WTC11 (cell line): ENCODE data around the gene AGAP1. TPM values are rescaled to one million over a fixed set of nuclear protein-coding genes. Genes with fewer than 3 reads are reported as not detected.

ENCODE experiments used
- ATAC-seq: fragments of 200-7000 bp; cut with Tn5 transposase; 2 replicates; pipeline ENCODE4 v1.10.0; 2021; ENCODE audit warnings: mild to moderate bottlenecking, moderate library complexity
- CTCF ChIA-PET: fragments of 300-600 bp; sonication (Branson Sonifier 250); formaldehyde crosslinking; loops from one replicate; lab custom pipeline; 2021; ENCODE audit warnings: antibody characterized with exemption; lab: Charles Lee
- POLR2A ChIA-PET: fragments of 350-600 bp; sonication (Branson Sonifier 250); formaldehyde crosslinking; loops from one replicate; lab custom pipeline; 2021; ENCODE audit warnings: antibody characterized with exemption; lab: Charles Lee
- DNase-seq: peaks from one replicate; pipeline ENCODE4 v3.0.0; 2021; ENCODE audit warnings: low spot score
- H3K27ac Mint-ChIP-seq: 2 replicates; pipeline ENCODE4 v1.8.0; 2021; ENCODE audit warnings: mixed read lengths
- H3K27me3 Mint-ChIP-seq: 2 replicates; pipeline ENCODE4 v1.8.0; 2021; ENCODE audit warnings: low read depth, mild to moderate bottlenecking, moderate library complexity, mixed read lengths
- H3K36me3 Mint-ChIP-seq: 2 replicates; pipeline ENCODE4 v1.8.0; 2021; ENCODE audit warnings: mixed read lengths
- H3K4me1 Mint-ChIP-seq: 2 replicates; pipeline ENCODE4 v1.8.0; 2022; ENCODE audit warnings: mixed read lengths
- H3K4me3 Mint-ChIP-seq: 2 replicates; pipeline ENCODE4 v1.8.0; 2021; ENCODE audit warnings: mild to moderate bottlenecking, moderate library complexity, mixed read lengths
- H3K9me3 Mint-ChIP-seq: 2 replicates; pipeline ENCODE4 v1.8.0; 2021; ENCODE audit warnings: mixed read lengths
- CTCF ChIP-seq: fragments of 200-600 bp; IDR thresholded peaks from 2 replicates; pipeline ENCODE4 v1.8.0; 2022; ENCODE audit warnings: antibody characterized with exemption
- E2F5 ChIP-seq: sonication (generic); formaldehyde crosslinking; IDR thresholded peaks from 2 replicates; pipeline ENCODE4 v1.8.1; 2022; ENCODE audit warnings: mild to moderate bottlenecking, moderate library complexity, missing genetic modification reagents
- EMX1 ChIP-seq: fragments of 250-450 bp; sonication (Bioruptor Pico); IDR thresholded peaks from 2 replicates; pipeline ENCODE4 v1.8.0; 2021; ENCODE audit warnings: mild to moderate bottlenecking
- ESRRA ChIP-seq: sonication (generic); formaldehyde crosslinking; IDR thresholded peaks from 2 replicates; pipeline ENCODE4 v1.8.1; 2022; ENCODE audit warnings: mild to moderate bottlenecking, missing genetic modification reagents, borderline replicate concordance
- GTF2I ChIP-seq: fragments of 250-450 bp; sonication (Bioruptor Pico); conservative IDR thresholded peaks from 2 replicates; pipeline ENCODE4 v1.4.0; 2021; ENCODE audit warnings: mild to moderate bottlenecking
- JAZF1 ChIP-seq: fragments of 250-450 bp; sonication (Bioruptor Pico); IDR thresholded peaks from 2 replicates; pipeline ENCODE4 v1.9.0; 2021; ENCODE audit warnings: moderate library complexity, mild to moderate bottlenecking, inconsistent platforms
- NFATC4 ChIP-seq: fragments of 250-450 bp; sonication (Bioruptor Pico); IDR thresholded peaks from 2 replicates; pipeline ENCODE4 v1.9.0; 2021; ENCODE audit warnings: mild to moderate bottlenecking
- NR1H2 ChIP-seq: sonication (generic); formaldehyde crosslinking; IDR thresholded peaks from 2 replicates; pipeline ENCODE4 v1.9.0; 2021; ENCODE audit warnings: mild to moderate bottlenecking, moderate library complexity, missing genetic modification reagents
- NR3C1 ChIP-seq: sonication (generic); formaldehyde crosslinking; conservative IDR thresholded peaks from 2 replicates; pipeline ENCODE4 v1.8.1; 2023; ENCODE audit warnings: low read depth, mild to moderate bottlenecking, missing genetic modification reagents
- PRRX2 ChIP-seq: fragments of 250-450 bp; sonication (Bioruptor Pico); IDR thresholded peaks from 2 replicates; pipeline ENCODE4 v1.8.0; 2021; ENCODE audit warnings: mild to moderate bottlenecking
- TEAD1 ChIP-seq: sonication (generic); formaldehyde crosslinking; IDR thresholded peaks from 2 replicates; pipeline ENCODE4 v1.8.0; 2022; ENCODE audit warnings: mild to moderate bottlenecking, missing genetic modification reagents
- USF2 ChIP-seq: sonication (generic); formaldehyde crosslinking; IDR thresholded peaks from 2 replicates; pipeline ENCODE4 v1.8.1; 2023; ENCODE audit warnings: mild to moderate bottlenecking, missing genetic modification reagents, moderate library complexity
- ZNF219 ChIP-seq: sonication (generic); formaldehyde crosslinking; IDR thresholded peaks from 2 replicates; pipeline ENCODE4 v1.8.0; 2023; ENCODE audit warnings: missing genetic modification reagents, mild to moderate bottlenecking, borderline replicate concordance
- ZNF232 ChIP-seq: sonication (generic); formaldehyde crosslinking; IDR thresholded peaks from 2 replicates; pipeline ENCODE4 v1.8.0; 2022; ENCODE audit warnings: mild to moderate bottlenecking, missing genetic modification reagents
- total RNA-seq: library from RNA; stranded (reverse); gene quantifications from 3 replicates; pipeline ENCODE4 v1.2.3, GENCODE V29; 2021
- TF ChIP-seq, protein P1 (sequence below): sonication (generic); formaldehyde crosslinking; IDR thresholded peaks from 2 replicates; pipeline ENCODE4 v1.8.0; 2023; ENCODE audit warnings: missing genetic modification reagents, mild to moderate bottlenecking, borderline replicate concordance
- TF ChIP-seq, protein P2 (sequence below): sonication (generic); formaldehyde crosslinking; IDR thresholded peaks from 2 replicates; pipeline ENCODE4 v1.8.1; 2023; ENCODE audit warnings: mild to moderate bottlenecking, missing genetic modification reagents, borderline replicate concordance

Gene AGAP1
- total RNA-seq, 1 experiment from 2014 or later = 49.3 TPM

DNA sequence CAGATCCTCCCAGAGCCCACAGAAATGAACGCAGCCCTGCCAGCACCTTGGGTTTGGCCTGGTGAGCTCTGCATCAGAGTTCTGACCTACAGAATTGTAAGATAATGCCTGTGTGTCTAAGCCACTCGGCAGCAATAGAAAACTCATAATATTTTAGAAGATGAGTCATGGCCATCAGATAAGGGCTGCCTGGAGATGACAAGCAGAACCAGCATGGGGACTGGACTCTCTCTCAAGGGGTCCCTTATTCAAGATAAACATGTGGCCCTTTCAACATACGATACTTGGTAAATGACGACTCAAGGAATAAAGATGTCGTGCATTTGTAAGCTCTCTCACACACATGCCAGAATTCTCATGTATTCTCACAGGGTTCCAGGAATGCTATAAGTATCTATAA, 8.5 kb upstream of the AGAP1 start:
- TF ChIP-seq, protein P1, sequence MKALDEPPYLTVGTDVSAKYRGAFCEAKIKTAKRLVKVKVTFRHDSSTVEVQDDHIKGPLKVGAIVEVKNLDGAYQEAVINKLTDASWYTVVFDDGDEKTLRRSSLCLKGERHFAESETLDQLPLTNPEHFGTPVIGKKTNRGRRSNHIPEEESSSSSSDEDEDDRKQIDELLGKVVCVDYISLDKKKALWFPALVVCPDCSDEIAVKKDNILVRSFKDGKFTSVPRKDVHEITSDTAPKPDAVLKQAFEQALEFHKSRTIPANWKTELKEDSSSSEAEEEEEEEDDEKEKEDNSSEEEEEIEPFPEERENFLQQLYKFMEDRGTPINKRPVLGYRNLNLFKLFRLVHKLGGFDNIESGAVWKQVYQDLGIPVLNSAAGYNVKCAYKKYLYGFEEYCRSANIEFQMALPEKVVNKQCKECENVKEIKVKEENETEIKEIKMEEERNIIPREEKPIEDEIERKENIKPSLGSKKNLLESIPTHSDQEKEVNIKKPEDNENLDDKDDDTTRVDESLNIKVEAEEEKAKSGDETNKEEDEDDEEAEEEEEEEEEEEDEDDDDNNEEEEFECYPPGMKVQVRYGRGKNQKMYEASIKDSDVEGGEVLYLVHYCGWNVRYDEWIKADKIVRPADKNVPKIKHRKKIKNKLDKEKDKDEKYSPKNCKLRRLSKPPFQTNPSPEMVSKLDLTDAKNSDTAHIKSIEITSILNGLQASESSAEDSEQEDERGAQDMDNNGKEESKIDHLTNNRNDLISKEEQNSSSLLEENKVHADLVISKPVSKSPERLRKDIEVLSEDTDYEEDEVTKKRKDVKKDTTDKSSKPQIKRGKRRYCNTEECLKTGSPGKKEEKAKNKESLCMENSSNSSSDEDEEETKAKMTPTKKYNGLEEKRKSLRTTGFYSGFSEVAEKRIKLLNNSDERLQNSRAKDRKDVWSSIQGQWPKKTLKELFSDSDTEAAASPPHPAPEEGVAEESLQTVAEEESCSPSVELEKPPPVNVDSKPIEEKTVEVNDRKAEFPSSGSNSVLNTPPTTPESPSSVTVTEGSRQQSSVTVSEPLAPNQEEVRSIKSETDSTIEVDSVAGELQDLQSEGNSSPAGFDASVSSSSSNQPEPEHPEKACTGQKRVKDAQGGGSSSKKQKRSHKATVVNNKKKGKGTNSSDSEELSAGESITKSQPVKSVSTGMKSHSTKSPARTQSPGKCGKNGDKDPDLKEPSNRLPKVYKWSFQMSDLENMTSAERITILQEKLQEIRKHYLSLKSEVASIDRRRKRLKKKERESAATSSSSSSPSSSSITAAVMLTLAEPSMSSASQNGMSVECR (CRISPR knock-in tag) = no peak
- no peak for TF ChIP-seq ESRRA (CRISPR knock-in tag)
- TF ChIP-seq GTF2I (CRISPR knock-in tag) = no peak
- no peak for ATAC-seq
- POLR2A ChIA-PET = no interaction called here
- peaks cover 23% of the 10 kb centered on the region for H3K9me3 Mint-ChIP-seq
- CTCF ChIA-PET = no interaction called here
- no peak for DNase-seq
- no peaks in the 10 kb centered on the region for H3K36me3 Mint-ChIP-seq
- no peaks in the 10 kb centered on the region for H3K4me1 Mint-ChIP-seq
- no peaks in the 10 kb centered on the region; the same call in 1 of the 2 replicates for H3K27me3 Mint-ChIP-seq
- H3K27ac Mint-ChIP-seq = no peak overlapping the region
- no peak overlapping the region for H3K4me3 Mint-ChIP-seq

GRCh38 chr2:235486729-235487128, 7.1 kb upstream of the AGAP1 start:
- TF ChIP-seq, protein P2, sequence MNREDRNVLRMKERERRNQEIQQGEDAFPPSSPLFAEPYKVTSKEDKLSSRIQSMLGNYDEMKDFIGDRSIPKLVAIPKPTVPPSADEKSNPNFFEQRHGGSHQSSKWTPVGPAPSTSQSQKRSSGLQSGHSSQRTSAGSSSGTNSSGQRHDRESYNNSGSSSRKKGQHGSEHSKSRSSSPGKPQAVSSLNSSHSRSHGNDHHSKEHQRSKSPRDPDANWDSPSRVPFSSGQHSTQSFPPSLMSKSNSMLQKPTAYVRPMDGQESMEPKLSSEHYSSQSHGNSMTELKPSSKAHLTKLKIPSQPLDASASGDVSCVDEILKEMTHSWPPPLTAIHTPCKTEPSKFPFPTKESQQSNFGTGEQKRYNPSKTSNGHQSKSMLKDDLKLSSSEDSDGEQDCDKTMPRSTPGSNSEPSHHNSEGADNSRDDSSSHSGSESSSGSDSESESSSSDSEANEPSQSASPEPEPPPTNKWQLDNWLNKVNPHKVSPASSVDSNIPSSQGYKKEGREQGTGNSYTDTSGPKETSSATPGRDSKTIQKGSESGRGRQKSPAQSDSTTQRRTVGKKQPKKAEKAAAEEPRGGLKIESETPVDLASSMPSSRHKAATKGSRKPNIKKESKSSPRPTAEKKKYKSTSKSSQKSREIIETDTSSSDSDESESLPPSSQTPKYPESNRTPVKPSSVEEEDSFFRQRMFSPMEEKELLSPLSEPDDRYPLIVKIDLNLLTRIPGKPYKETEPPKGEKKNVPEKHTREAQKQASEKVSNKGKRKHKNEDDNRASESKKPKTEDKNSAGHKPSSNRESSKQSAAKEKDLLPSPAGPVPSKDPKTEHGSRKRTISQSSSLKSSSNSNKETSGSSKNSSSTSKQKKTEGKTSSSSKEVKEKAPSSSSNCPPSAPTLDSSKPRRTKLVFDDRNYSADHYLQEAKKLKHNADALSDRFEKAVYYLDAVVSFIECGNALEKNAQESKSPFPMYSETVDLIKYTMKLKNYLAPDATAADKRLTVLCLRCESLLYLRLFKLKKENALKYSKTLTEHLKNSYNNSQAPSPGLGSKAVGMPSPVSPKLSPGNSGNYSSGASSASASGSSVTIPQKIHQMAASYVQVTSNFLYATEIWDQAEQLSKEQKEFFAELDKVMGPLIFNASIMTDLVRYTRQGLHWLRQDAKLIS = no peak
- TF ChIP-seq NR1H2 (CRISPR knock-in tag) = no peak
- no peak for TF ChIP-seq E2F5 (CRISPR knock-in tag)
- TF ChIP-seq NFATC4 (CRISPR knock-in tag) = no peak
- TF ChIP-seq TEAD1 (CRISPR knock-in tag) = no peak
- TF ChIP-seq PRRX2 = no peak
- TF ChIP-seq JAZF1 (CRISPR knock-in tag) = no peak
- no peak overlapping the region for H3K27ac Mint-ChIP-seq
- no peak for ATAC-seq
- ChIA-PET CTCF (interaction anchor here (0.9 to 1.3 kb wide), 2 partner anchors 350 to 369 kb away, joined by 3 read pairs; no protein-coding TSS in a partner anchor), POLR2A (no interaction called here)
- H3K9me3 Mint-ChIP-seq = peaks cover 18% of the 10 kb centered on the region
- peaks cover 7% of the 10 kb centered on the region for H3K27me3 Mint-ChIP-seq
- H3K4me3 Mint-ChIP-seq = no peak overlapping the region
- no peaks in the 10 kb centered on the region for H3K4me1 Mint-ChIP-seq
- H3K36me3 Mint-ChIP-seq = no peaks in the 10 kb centered on the region
- DNase-seq = no peak

DNA sequence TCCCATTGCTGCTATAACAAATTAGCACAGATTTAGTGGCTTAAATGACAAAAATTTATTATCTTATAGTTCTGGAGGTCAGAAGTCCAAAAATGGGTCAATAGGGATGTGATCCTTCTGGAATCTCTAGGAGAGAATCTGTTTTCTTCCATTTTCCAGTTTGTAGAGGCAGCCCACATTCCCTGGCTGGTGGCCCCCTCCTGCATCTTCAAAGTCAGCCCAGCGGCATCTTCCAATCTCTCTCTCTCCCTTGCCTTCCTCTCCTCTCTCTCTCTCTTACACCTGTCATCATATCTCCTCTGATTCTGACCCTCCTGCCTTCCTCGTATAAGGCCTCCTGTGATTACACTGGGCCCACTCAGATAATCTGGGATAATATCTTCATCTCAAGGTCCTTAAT, 3.9 kb upstream of the AGAP1 start:
- H3K27me3 Mint-ChIP-seq = peaks cover 23% of the 10 kb centered on the region
- H3K36me3 Mint-ChIP-seq = no peaks in the 10 kb centered on the region
- DNase-seq = no peak
- H3K4me3 Mint-ChIP-seq = no peak overlapping the region
- no peak for ATAC-seq
- no peak overlapping the region for H3K27ac Mint-ChIP-seq
- ChIA-PET POLR2A (no interaction called here), CTCF (interaction anchor here (0.5 kb wide), 1 partner anchor 13 kb away, joined by 4 read pairs; no protein-coding TSS in a partner anchor)
- peaks cover 8% of the 10 kb centered on the region for H3K4me1 Mint-ChIP-seq
- peaks cover 22% of the 10 kb centered on the region for H3K9me3 Mint-ChIP-seq
- TF ChIP-seq, protein P1 (CRISPR knock-in tag) = no peak
- TF ChIP-seq NR3C1 (CRISPR knock-in tag) (no peak), USF2 (CRISPR knock-in tag) (no peak), ZNF232 (no peak), EMX1 (CRISPR knock-in tag) (no peak), ZNF219 (no peak), CTCF (no peak)
